PC-9 (cell line): ENCODE data around the gene TAF3.

Experiments used
- EZH2 ChIP-seq: fragments of 200-600 bp; sonication (generic); IDR thresholded peaks from 2 replicates; pipeline ENCODE4 v1.8.0; 2017; ENCODE audit warnings: antibody characterized with exemption, low read depth
- TF ChIP-seq, protein P1 (sequence below): fragments of 200-600 bp; sonication (generic); conservative IDR thresholded peaks from 2 replicates; pipeline ENCODE4 v1.6.1; 2017; ENCODE audit warnings: mixed run types, antibody characterized with exemption, mild to moderate bottlenecking, moderate library complexity

- TF ChIP-seq, protein P1, sequence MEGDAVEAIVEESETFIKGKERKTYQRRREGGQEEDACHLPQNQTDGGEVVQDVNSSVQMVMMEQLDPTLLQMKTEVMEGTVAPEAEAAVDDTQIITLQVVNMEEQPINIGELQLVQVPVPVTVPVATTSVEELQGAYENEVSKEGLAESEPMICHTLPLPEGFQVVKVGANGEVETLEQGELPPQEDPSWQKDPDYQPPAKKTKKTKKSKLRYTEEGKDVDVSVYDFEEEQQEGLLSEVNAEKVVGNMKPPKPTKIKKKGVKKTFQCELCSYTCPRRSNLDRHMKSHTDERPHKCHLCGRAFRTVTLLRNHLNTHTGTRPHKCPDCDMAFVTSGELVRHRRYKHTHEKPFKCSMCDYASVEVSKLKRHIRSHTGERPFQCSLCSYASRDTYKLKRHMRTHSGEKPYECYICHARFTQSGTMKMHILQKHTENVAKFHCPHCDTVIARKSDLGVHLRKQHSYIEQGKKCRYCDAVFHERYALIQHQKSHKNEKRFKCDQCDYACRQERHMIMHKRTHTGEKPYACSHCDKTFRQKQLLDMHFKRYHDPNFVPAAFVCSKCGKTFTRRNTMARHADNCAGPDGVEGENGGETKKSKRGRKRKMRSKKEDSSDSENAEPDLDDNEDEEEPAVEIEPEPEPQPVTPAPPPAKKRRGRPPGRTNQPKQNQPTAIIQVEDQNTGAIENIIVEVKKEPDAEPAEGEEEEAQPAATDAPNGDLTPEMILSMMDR = no peak
- no peak for TF ChIP-seq EZH2
These were observed 199.0 kb downstream of the TAF3 start for GRCh38 chr10:8017277-8017676.
